HEK293 (cell line): ENCODE measurements around the gene RTCA.
A peak's percentile ranks its signal among the peaks of the same experiment; 100 is the strongest.

ENCODE experiments used
- KLF1 ChIP-seq: fragments of 450-650 bp; formaldehyde crosslinking; IDR thresholded peaks from 2 replicates; pipeline ENCODE4 v1.5.1; 2016; ENCODE audit warnings: missing biosample characterization, missing genetic modification characterization
- REPIN1 ChIP-seq: fragments of 450-650 bp; formaldehyde crosslinking; IDR thresholded peaks from 2 replicates; pipeline ENCODE4 v1.5.1; 2017; ENCODE audit warnings: missing biosample characterization, missing genetic modification characterization, low read depth
- SCRT1 ChIP-seq: fragments of 450-650 bp; formaldehyde crosslinking; IDR thresholded peaks from 2 replicates; pipeline ENCODE4 v1.5.1; 2016; ENCODE audit warnings: missing biosample characterization, missing genetic modification characterization, borderline replicate concordance
- TSHZ1 ChIP-seq: fragments of 450-650 bp; formaldehyde crosslinking; IDR thresholded peaks from 2 replicates; pipeline ENCODE4 v1.5.1; 2016; ENCODE audit warnings: missing biosample characterization, missing genetic modification characterization, borderline replicate concordance
- ZBTB17 ChIP-seq: fragments of 450-650 bp; formaldehyde crosslinking; IDR thresholded peaks from 2 replicates; pipeline ENCODE4 v1.5.1; 2016; ENCODE audit warnings: missing biosample characterization, missing genetic modification characterization
- ZBTB6 ChIP-seq: fragments of 450-650 bp; formaldehyde crosslinking; IDR thresholded peaks from 2 replicates; pipeline ENCODE4 v1.5.1; 2017; ENCODE audit warnings: missing biosample characterization, missing genetic modification characterization
- ZBTB7A ChIP-seq: fragments of 450-650 bp; formaldehyde crosslinking; IDR thresholded peaks from 2 replicates; pipeline ENCODE4 v1.5.1; 2016; ENCODE audit warnings: low read depth, missing biosample characterization, missing genetic modification characterization
- ZFP69B ChIP-seq: fragments of 450-650 bp; formaldehyde crosslinking; IDR thresholded peaks from 2 replicates; pipeline ENCODE4 v1.5.1; 2016; ENCODE audit warnings: missing biosample characterization, missing genetic modification characterization
- ZIC2 ChIP-seq: fragments of 450-650 bp; formaldehyde crosslinking; IDR thresholded peaks from 2 replicates; pipeline ENCODE4 v1.5.1; 2016; ENCODE audit warnings: missing biosample characterization, missing genetic modification characterization
- ZNF133 ChIP-seq: fragments of 450-650 bp; formaldehyde crosslinking; IDR thresholded peaks from 2 replicates; pipeline ENCODE4 v1.5.1; 2016; ENCODE audit warnings: missing biosample characterization, missing genetic modification characterization
- ZNF148 ChIP-seq: fragments of 450-650 bp; formaldehyde crosslinking; IDR thresholded peaks from 2 replicates; pipeline ENCODE4 v1.5.0; 2017; ENCODE audit warnings: missing biosample characterization, missing genetic modification characterization, borderline replicate concordance
- ZNF155 ChIP-seq: fragments of 450-650 bp; formaldehyde crosslinking; IDR thresholded peaks from 2 replicates; pipeline ENCODE4 v1.5.1; 2016; ENCODE audit warnings: missing biosample characterization, missing genetic modification characterization
- ZNF19 ChIP-seq: fragments of 450-650 bp; formaldehyde crosslinking; IDR thresholded peaks from 2 replicates; pipeline ENCODE4; 2016; ENCODE audit warnings: missing biosample characterization, missing genetic modification characterization, low read depth
- ZNF221 ChIP-seq: fragments of 450-650 bp; formaldehyde crosslinking; IDR thresholded peaks from 2 replicates; pipeline ENCODE4 v1.5.1; 2017; ENCODE audit warnings: missing biosample characterization, missing genetic modification characterization, borderline replicate concordance
- ZNF266 ChIP-seq: fragments of 450-650 bp; formaldehyde crosslinking; IDR thresholded peaks from 2 replicates; pipeline ENCODE4 v1.5.1; 2016; ENCODE audit warnings: missing biosample characterization, missing genetic modification characterization, low read depth
- ZNF274 ChIP-seq, 2 experiments: fragments of 200-500 bp in 1 of 2; fragments of 450-650 bp in 1 of 2; sonication (Bioruptor generic) in 1 of 2; formaldehyde crosslinking in 1 of 2; IDR thresholded peaks; 2 replicates each; pipeline versions ENCODE4 v1.5.1 to v1.6.1; 2014 to 2016; ENCODE audit warnings: borderline replicate concordance in 1 of 2, inconsistent platforms in 1 of 2, low read length in 1 of 2, missing biosample characterization in 1 of 2, missing genetic modification characterization in 1 of 2
- ZNF335 ChIP-seq: fragments of 450-650 bp; formaldehyde crosslinking; conservative IDR thresholded peaks from 2 replicates; pipeline ENCODE4 v1.5.1; 2016; ENCODE audit warnings: missing biosample characterization, missing genetic modification characterization
- ZNF37A ChIP-seq: fragments of 450-650 bp; IDR thresholded peaks from 2 replicates; pipeline ENCODE4 v1.5.1; 2018; ENCODE audit warnings: missing biosample characterization, missing genetic modification characterization
- ZNF391 ChIP-seq: fragments of 450-650 bp; formaldehyde crosslinking; IDR thresholded peaks from 2 replicates; pipeline ENCODE4 v1.5.1; 2016; ENCODE audit warnings: low read depth, missing biosample characterization, missing genetic modification characterization, borderline replicate concordance
- ZNF394 ChIP-seq: fragments of 450-650 bp; formaldehyde crosslinking; IDR thresholded peaks from 2 replicates; pipeline ENCODE4 v1.5.1; 2016; ENCODE audit warnings: missing biosample characterization, missing genetic modification characterization, mild to moderate bottlenecking, moderate library complexity, borderline replicate concordance
- ZNF544 ChIP-seq: fragments of 450-650 bp; formaldehyde crosslinking; IDR thresholded peaks from 2 replicates; pipeline ENCODE4 v1.5.0; 2017; ENCODE audit warnings: missing biosample characterization, missing genetic modification characterization
- ZNF623 ChIP-seq: fragments of 450-650 bp; formaldehyde crosslinking; IDR thresholded peaks from 2 replicates; pipeline ENCODE4 v1.5.1; 2016; ENCODE audit warnings: missing biosample characterization, missing genetic modification characterization
- ZNF629 ChIP-seq: fragments of 450-650 bp; formaldehyde crosslinking; IDR thresholded peaks from 2 replicates; pipeline ENCODE4 v1.5.1; 2017; ENCODE audit warnings: missing biosample characterization, missing genetic modification characterization
- ZNF670 ChIP-seq: fragments of 450-650 bp; formaldehyde crosslinking; IDR thresholded peaks from 2 replicates; pipeline ENCODE4 v1.5.1; 2016; ENCODE audit warnings: missing biosample characterization, missing genetic modification characterization, low read depth
- ZSCAN16 ChIP-seq: fragments of 450-650 bp; formaldehyde crosslinking; IDR thresholded peaks from 2 replicates; pipeline ENCODE4 v1.5.1; 2016; ENCODE audit warnings: missing biosample characterization, missing genetic modification characterization
- ZSCAN23 ChIP-seq: fragments of 450-650 bp; formaldehyde crosslinking; IDR thresholded peaks from 2 replicates; pipeline ENCODE4 v1.5.1; 2016; ENCODE audit warnings: missing biosample characterization, missing genetic modification characterization
- TF ChIP-seq, protein P1 (sequence below): fragments of 450-650 bp; formaldehyde crosslinking; IDR thresholded peaks from 2 replicates; pipeline ENCODE4 v1.5.1; 2016; ENCODE audit warnings: missing biosample characterization, missing genetic modification characterization
- TF ChIP-seq, protein P2 (sequence below): fragments of 450-650 bp; formaldehyde crosslinking; IDR thresholded peaks from 2 replicates; pipeline ENCODE4 v1.5.1; 2016; ENCODE audit warnings: missing biosample characterization, missing genetic modification characterization

RTCA gene

GRCh38 chr1:100265931-100266740 lies at the start of gene RTCA (continued):
- TF ChIP-seq ZIC2 (tag by site-specific recombination) = 0 out of 2 replicates have a peak, but pooled peaks have one; percentile 18
- TF ChIP-seq, protein P1, sequence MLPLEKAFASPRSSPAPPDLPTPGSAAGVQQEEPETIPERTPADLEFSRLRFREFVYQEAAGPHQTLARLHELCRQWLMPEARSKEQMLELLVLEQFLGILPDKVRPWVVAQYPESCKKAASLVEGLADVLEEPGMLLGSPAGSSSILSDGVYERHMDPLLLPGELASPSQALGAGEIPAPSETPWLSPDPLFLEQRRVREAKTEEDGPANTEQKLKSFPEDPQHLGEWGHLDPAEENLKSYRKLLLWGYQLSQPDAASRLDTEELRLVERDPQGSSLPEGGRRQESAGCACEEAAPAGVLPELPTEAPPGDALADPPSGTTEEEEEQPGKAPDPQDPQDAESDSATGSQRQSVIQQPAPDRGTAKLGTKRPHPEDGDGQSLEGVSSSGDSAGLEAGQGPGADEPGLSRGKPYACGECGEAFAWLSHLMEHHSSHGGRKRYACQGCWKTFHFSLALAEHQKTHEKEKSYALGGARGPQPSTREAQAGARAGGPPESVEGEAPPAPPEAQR (tag by site-specific recombination) = no peak
- TF ChIP-seq ZNF19 (tag by site-specific recombination) = no peak
- TF ChIP-seq ZNF391 (tag by site-specific recombination) = 0 out of 2 replicates have a peak, but pooled peaks have one; percentile 36
- TF ChIP-seq ZSCAN16 (tag by site-specific recombination) = no peak
- no peak for TF ChIP-seq ZNF623 (tag by site-specific recombination)
- TF ChIP-seq ZNF221 (tag by site-specific recombination) = no peak
- TF ChIP-seq ZNF335 (tag by site-specific recombination) = peak; percentile 84
- no peak for TF ChIP-seq ZNF629 (tag by site-specific recombination)
- no peak for TF ChIP-seq TSHZ1 (tag by site-specific recombination)
- TF ChIP-seq ZSCAN23 = no peak
- TF ChIP-seq ZBTB7A (tag by site-specific recombination) = no peak
- TF ChIP-seq ZNF670 = no peak
- no peak for TF ChIP-seq REPIN1 (tag by site-specific recombination)
- TF ChIP-seq, protein P2, sequence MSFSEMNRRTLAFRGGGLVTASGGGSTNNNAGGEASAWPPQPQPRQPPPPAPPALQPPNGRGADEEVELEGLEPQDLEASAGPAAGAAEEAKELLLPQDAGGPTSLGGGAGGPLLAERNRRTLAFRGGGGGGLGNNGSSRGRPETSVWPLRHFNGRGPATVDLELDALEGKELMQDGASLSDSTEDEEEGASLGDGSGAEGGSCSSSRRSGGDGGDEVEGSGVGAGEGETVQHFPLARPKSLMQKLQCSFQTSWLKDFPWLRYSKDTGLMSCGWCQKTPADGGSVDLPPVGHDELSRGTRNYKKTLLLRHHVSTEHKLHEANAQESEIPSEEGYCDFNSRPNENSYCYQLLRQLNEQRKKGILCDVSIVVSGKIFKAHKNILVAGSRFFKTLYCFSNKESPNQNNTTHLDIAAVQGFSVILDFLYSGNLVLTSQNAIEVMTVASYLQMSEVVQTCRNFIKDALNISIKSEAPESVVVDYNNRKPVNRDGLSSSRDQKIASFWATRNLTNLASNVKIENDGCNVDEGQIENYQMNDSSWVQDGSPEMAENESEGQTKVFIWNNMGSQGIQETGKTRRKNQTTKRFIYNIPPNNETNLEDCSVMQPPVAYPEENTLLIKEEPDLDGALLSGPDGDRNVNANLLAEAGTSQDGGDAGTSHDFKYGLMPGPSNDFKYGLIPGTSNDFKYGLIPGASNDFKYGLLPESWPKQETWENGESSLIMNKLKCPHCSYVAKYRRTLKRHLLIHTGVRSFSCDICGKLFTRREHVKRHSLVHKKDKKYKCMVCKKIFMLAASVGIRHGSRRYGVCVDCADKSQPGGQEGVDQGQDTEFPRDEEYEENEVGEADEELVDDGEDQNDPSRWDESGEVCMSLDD = 0 out of 2 replicates have a peak, but pooled peaks have one; percentile 78
- TF ChIP-seq KLF1 (tag by site-specific recombination) = no peak
- TF ChIP-seq ZNF133 (tag by site-specific recombination) = no peak
- no peak for TF ChIP-seq ZNF37A
- no peak for TF ChIP-seq ZNF148 (tag by site-specific recombination)
- TF ChIP-seq ZBTB6 (tag by site-specific recombination) = no peak
- TF ChIP-seq SCRT1 = no peak
- TF ChIP-seq ZNF266 (tag by site-specific recombination) = no peak
- TF ChIP-seq ZNF155 (tag by site-specific recombination) = no peak
- TF ChIP-seq ZNF394 = no peak
- peak; percentile 97 for TF ChIP-seq ZBTB17 (tag by site-specific recombination)
- TF ChIP-seq ZNF544 (tag by site-specific recombination) = no peak
- TF ChIP-seq ZNF274 (IDR thresholded peaks at IDR 0.05; ENCODE audit: low read length) = no peak
- TF ChIP-seq ZNF274 (tag by site-specific recombination; IDR thresholded peaks at IDR 0.05; ENCODE audit: borderline replicate concordance) = no peak
- TF ChIP-seq ZFP69B (tag by site-specific recombination) = no peak
